Neural progenitor cell (in vitro differentiated cells): ENCODE results near the gene GSAP. TPM values are rescaled to one million over a fixed set of nuclear protein-coding genes. Genes with fewer than 3 reads are reported as not detected.

Experiments used
- DNase-seq: peaks from one replicate; pipeline ENCODE4 v3.0.0-alpha.2; 2016; ENCODE audit warnings: low spot score
- H2AFZ ChIP-seq: fragments of 200-600 bp; sonication (generic); replicated peaks from 2 replicates; pipeline ENCODE4 v1.6.1; 2016; ENCODE audit warnings: antibody characterized with exemption
- H3F3A ChIP-seq: fragments of 200-600 bp; sonication (generic); 2 replicates; pipeline ENCODE4 v1.6.1; 2016; ENCODE audit warnings: antibody characterized with exemption, low read depth
- H3K27ac ChIP-seq: fragments of 200-600 bp; sonication (generic); 2 replicates; pipeline ENCODE4 v1.5.1; 2016; ENCODE audit warnings: mild to moderate bottlenecking
- H3K27me3 ChIP-seq: fragments of 200-600 bp; sonication (generic); 2 replicates; pipeline ENCODE4 v1.6.1; 2016; ENCODE audit warnings: mild to moderate bottlenecking, moderate library complexity
- H3K36me3 ChIP-seq: fragments of 200-600 bp; sonication (generic); 2 replicates; pipeline ENCODE4 v1.5.1; 2016
- H3K4me1 ChIP-seq: fragments of 200-600 bp; sonication (generic); 2 replicates; pipeline ENCODE4 v1.6.1; 2016; ENCODE audit warnings: mixed run types
- H3K4me2 ChIP-seq: fragments of 200-600 bp; sonication (generic); 2 replicates; pipeline ENCODE4 v1.6.1; 2016
- H3K4me3 ChIP-seq: fragments of 200-600 bp; sonication (generic); 2 replicates; pipeline ENCODE4 v1.5.1; 2016
- H3K79me2 ChIP-seq: fragments of 200-600 bp; sonication (generic); 2 replicates; pipeline ENCODE4 v1.6.1; 2016; ENCODE audit warnings: low read depth
- H3K9ac ChIP-seq: fragments of 200-600 bp; sonication (generic); 2 replicates; pipeline ENCODE4 v1.6.1; 2016
- H3K9me3 ChIP-seq: fragments of 200-600 bp; sonication (generic); 2 replicates; pipeline ENCODE4 v1.5.1; 2016; ENCODE audit warnings: low read depth
- H4K20me1 ChIP-seq: fragments of 200-600 bp; sonication (generic); 2 replicates; pipeline ENCODE4 v1.6.1; 2016; ENCODE audit warnings: low read depth
- H3K27ac Mint-ChIP-seq: 3 replicates; pipeline ENCODE4 v1.8.0; 2021; ENCODE audit warnings: mixed read lengths
- H3K27me3 Mint-ChIP-seq: 2 replicates; pipeline ENCODE4 v1.8.0; 2022; ENCODE audit warnings: low read depth, mild to moderate bottlenecking, inconsistent platforms, moderate library complexity, mixed read lengths; ENCODE audit not compliant: insufficient read depth
- H3K36me3 Mint-ChIP-seq: 3 replicates; pipeline ENCODE4 v1.8.0; 2021; ENCODE audit warnings: mixed read lengths
- H3K4me1 Mint-ChIP-seq: 3 replicates; pipeline ENCODE4 v1.8.0; 2021; ENCODE audit warnings: mixed read lengths
- H3K4me3 Mint-ChIP-seq: 3 replicates; pipeline ENCODE4 v1.8.0; 2021; ENCODE audit warnings: mild to moderate bottlenecking, moderate library complexity, mixed read lengths
- H3K9me3 Mint-ChIP-seq: 3 replicates; pipeline ENCODE4 v1.8.0; 2020; ENCODE audit warnings: mixed read lengths
- CTCF ChIP-seq: fragments of 200-600 bp; sonication (generic); IDR thresholded peaks from 2 replicates; pipeline ENCODE4 v1.5.1; 2017; ENCODE audit warnings: antibody characterized with exemption, mild to moderate bottlenecking
- EZH2 ChIP-seq: fragments of 200-600 bp; sonication (generic); IDR thresholded peaks from 2 replicates; pipeline ENCODE4 v1.6.1; 2017; ENCODE audit warnings: antibody characterized with exemption, mild to moderate bottlenecking, moderate library complexity
- EZH2phosphoT487 ChIP-seq: fragments of 200-600 bp; sonication (generic); IDR thresholded peaks from 2 replicates; pipeline ENCODE4 v1.6.1; 2017; ENCODE audit warnings: antibody characterized with exemption
- total RNA-seq: library from RNA; depleted of rRNA; stranded (reverse); fragments of >200 nt; gene quantifications from 2 replicates; pipeline ENCODE4 v1.2.3, GENCODE V29; 2015; ENCODE audit warnings: low replicate concordance

GSAP gene
- total RNA-seq, 1 donor from 2014 or later: 2.6 TPM

GRCh38 chr7:77360104-77360503 is 56.0 kb downstream of the GSAP start:
- no peak overlapping the region for H3K9ac ChIP-seq
- H3K27ac Mint-ChIP-seq: no peak overlapping the region
- DNase-seq: no peak
- H3F3A ChIP-seq: no peaks in the 10 kb centered on the region
- H3K4me1 ChIP-seq: no peaks in the 10 kb centered on the region
- no peaks in the 10 kb centered on the region for H3K9me3 ChIP-seq
- no peaks in the 10 kb centered on the region for H3K27me3 ChIP-seq
- TF ChIP-seq EZH2phosphoT487: no peak
- TF ChIP-seq CTCF: no peak
- no peak for TF ChIP-seq EZH2
- no peaks in the 10 kb centered on the region for H4K20me1 ChIP-seq
- H3K4me3 ChIP-seq: no peak overlapping the region
- H3K36me3 ChIP-seq: no peaks in the 10 kb centered on the region
- H3K27me3 Mint-ChIP-seq: no peaks in the 10 kb centered on the region
- no peak overlapping the region for H3K4me2 ChIP-seq
- no peak overlapping the region for H3K27ac ChIP-seq
- H3K79me2 ChIP-seq: no peaks in the 10 kb centered on the region
- H3K4me1 Mint-ChIP-seq: no peaks in the 10 kb centered on the region
- no peak overlapping the region for H3K4me3 Mint-ChIP-seq
- H2AFZ ChIP-seq: no peak overlapping the region
- H3K36me3 Mint-ChIP-seq: no peaks in the 10 kb centered on the region
- H3K9me3 Mint-ChIP-seq: no peaks in the 10 kb centered on the region

GRCh38 chr7:77359599-77359998 is 56.5 kb downstream of the GSAP start:
- Mint-ChIP-seq H3K9me3 (no peaks in the 10 kb centered on the region), H3K27ac (no peak overlapping the region), H3K36me3 (no peaks in the 10 kb centered on the region), H3K4me1 (no peaks in the 10 kb centered on the region), H3K4me3 (no peak overlapping the region), H3K27me3 (no peaks in the 10 kb centered on the region)
- H3K36me3 ChIP-seq: no peaks in the 10 kb centered on the region
- no peaks in the 10 kb centered on the region for H3K4me1 ChIP-seq
- no peak overlapping the region for H3K4me3 ChIP-seq
- H2AFZ ChIP-seq: no peak overlapping the region
- no peaks in the 10 kb centered on the region for H4K20me1 ChIP-seq
- no peaks in the 10 kb centered on the region for H3F3A ChIP-seq
- H3K27me3 ChIP-seq: no peaks in the 10 kb centered on the region
- TF ChIP-seq EZH2phosphoT487: no peak
- no peak overlapping the region for H3K9ac ChIP-seq
- H3K79me2 ChIP-seq: no peaks in the 10 kb centered on the region
- DNase-seq: no peak
- H3K27ac ChIP-seq: no peak overlapping the region
- no peaks in the 10 kb centered on the region for H3K9me3 ChIP-seq
- H3K4me2 ChIP-seq: no peak overlapping the region

GRCh38 chr7:77354914-77355313 is 61.2 kb downstream of the GSAP start:
- Histone ChIP-seq H3K27me3 (no peaks in the 10 kb centered on the region), H3F3A (no peaks in the 10 kb centered on the region), H3K9ac (no peak overlapping the region), H3K79me2 (no peaks in the 10 kb centered on the region), H2AFZ (no peak overlapping the region), H3K4me2 (no peak overlapping the region), H3K4me1 (no peaks in the 10 kb centered on the region), H3K36me3 (no peaks in the 10 kb centered on the region), H3K9me3 (no peaks in the 10 kb centered on the region), H4K20me1 (no peaks in the 10 kb centered on the region), H3K4me3 (no peak overlapping the region), H3K27ac (no peak overlapping the region)
- no peak for DNase-seq
- TF ChIP-seq CTCF (no peak), EZH2 (no peak), EZH2phosphoT487 (no peak)
- Mint-ChIP-seq H3K4me1 (peaks cover 19% of the 10 kb centered on the region), H3K4me3 (no peak overlapping the region), H3K36me3 (no peaks in the 10 kb centered on the region), H3K27ac (no peak overlapping the region), H3K27me3 (peaks cover 2% of the 10 kb centered on the region), H3K9me3 (no peaks in the 10 kb centered on the region)

- no peak overlapping the region for H3K4me3 ChIP-seq
- H3K4me1 ChIP-seq: no peaks in the 10 kb centered on the region
- no peak overlapping the region for H2AFZ ChIP-seq
- Mint-ChIP-seq H3K36me3 (no peaks in the 10 kb centered on the region), H3K9me3 (no peaks in the 10 kb centered on the region), H3K4me1 (peaks cover 19% of the 10 kb centered on the region), H3K27ac (no peak overlapping the region), H3K4me3 (no peak overlapping the region), H3K27me3 (peaks cover 2% of the 10 kb centered on the region)
- TF ChIP-seq CTCF: no peak
- no peak for TF ChIP-seq EZH2
- TF ChIP-seq EZH2phosphoT487: no peak
- no peaks in the 10 kb centered on the region for H3K27me3 ChIP-seq
- H3F3A ChIP-seq: no peaks in the 10 kb centered on the region
- H3K9ac ChIP-seq: no peak overlapping the region
- no peak overlapping the region for H3K4me2 ChIP-seq
- no peaks in the 10 kb centered on the region for H3K9me3 ChIP-seq
- H3K36me3 ChIP-seq: no peaks in the 10 kb centered on the region
- H4K20me1 ChIP-seq: no peaks in the 10 kb centered on the region
- no peak overlapping the region for H3K27ac ChIP-seq
- no peaks in the 10 kb centered on the region for H3K79me2 ChIP-seq
- no peak for DNase-seq
Measured at GRCh38 chr7:77354484-77354883, 61.7 kb downstream of the GSAP start.
